CD4-positive, alpha-beta T cell treated with Interleukin-12 subunit alpha and Interleukin-12 subunit beta, for 1 hour (primary cell): Measurements from ENCODE around the gene ZNF189.
A peak's percentile ranks its signal among the peaks of the same experiment; 100 is the strongest.

Experiments used
- DNase-seq: peaks from one replicate; pipeline ENCODE4 v3.0.0-alpha.2; 2020

The ZNF189 gene

DNA sequence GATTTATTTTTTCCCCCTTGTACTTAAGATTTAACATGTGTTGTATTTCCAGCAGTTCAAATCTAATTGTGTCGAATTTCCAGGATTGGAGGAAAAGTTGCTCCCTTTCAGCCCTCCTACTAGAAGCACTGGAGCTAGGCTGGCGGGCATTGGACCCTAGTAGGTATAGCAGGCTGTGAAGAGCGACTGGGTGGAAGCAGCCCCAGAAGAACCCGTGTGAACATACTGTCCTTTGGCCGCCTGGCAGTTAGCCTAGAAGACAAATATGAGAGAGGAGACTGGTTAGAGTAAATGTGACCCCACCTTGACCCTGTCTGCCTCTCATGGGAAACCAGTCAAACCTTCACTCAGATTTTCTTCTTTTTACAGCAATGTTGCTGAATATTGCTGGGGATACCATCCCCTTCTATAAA, 23.0 kb downstream of the ZNF189 start:
- no peak for DNase-seq

DNA sequence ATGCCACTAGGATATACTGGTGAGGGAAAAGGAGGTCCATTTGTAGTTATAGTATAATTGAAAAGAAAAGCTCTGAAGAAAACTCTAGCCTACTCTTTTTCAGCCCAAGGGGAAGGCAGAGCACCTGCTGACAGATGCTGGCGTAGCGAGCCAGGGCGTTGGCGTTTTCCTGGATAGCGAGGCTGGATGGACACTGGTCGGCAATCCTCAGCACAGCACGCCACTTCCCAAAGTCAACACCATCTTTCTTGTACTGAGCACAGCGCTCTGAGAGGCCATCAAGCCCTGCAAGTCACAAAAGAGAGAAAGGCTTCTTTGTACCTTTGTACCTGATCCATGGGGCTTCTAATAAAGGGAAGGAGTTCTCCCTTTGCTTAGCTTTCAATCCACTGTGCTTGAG, 28.7 kb downstream of the ZNF189 start:
- no peak for DNase-seq

DNA sequence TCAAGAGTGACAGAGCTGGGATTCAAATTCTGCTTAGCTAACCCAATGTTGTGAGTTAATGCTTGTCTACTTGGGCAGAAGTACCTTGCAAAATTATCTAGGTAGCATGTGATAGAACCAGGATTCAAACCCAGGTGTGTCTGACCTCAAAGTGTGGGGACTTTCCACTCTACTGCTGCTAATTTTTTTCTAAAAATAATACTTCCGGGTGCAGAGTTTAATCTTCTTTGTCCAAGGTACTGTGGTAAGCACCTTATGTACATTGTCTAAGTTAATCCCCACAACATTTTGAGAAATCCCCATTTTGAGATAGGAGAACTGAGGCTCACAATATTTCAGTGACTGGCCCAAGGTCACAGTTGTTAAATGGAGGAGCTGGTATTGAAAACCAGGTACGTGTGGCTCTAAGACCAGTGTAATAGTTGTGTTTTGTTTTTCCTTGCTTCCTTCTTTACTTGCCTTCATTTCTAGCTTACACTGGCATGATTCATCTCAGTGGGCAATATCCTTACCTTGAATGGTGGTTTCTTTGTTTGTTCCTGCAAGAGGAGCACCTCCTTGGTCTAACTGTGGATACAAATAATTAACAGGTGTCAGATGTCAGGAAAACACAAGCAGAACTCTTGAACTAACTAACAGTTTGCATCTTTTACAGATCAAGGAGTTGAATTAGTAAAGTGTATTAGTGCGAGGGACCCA, 29.5 kb downstream of the ZNF189 start:
- no peak for DNase-seq

DNA sequence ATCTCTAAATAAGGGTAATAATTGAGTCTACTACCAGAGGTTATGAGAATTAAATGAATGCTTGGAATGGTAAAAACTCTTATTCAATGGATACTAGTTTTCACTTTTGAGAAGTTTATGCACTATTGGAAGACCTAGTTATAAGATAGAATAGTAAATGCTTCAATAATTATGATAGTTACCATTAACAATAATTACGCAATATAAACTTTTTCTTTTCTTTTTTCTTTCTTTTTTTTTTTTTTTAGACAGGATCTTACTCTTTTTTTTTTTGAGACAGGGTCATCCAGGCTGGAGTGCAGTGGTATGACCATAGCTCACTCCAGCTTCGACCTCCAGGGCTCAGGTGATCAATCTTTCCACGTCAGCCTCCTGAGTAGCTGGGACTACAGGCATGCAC, 30.3 kb downstream of the ZNF189 start:
- DNase-seq, result no peak

DNA sequence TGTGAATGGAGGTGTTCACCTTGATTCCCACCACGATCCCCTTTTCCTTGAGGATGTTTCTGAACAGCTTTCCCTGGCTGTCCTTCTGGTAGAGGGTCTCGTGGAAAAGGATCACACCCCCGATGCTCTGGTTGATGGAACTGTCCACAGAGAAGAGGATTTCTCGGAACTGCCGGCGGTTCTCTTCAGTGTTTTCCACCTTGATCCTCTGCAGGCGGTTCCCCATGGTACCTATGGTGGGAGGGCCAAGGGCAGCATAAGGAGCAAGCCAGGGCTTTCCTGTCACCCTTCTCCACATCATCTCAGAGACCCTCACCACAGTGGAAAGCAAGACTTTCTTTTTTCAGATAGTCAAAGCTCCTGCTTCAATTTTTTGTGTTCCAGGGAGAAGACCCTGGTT, 31.1 kb downstream of the ZNF189 start:
- DNase-seq, result no peak

DNA sequence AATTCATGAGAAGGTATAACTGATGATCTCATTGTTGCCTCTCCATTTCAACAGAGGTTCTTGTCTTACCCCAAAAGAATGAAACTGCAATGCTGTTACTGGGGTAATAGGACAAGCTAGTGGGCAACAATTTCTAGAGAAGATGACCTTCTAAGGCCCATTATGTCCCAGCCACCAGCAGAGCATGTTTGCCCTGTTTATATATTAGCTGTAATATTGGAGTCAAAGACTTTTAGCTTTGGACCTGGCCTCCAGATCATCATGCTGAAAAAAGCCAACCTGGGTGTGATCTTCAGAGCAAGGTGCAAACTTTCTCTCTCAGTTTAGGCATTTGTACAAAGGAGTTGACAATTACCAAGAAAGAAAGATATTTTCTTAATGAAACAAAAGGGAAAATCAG, 33.5 kb downstream of the ZNF189 start:
- no peak for DNase-seq

DNA sequence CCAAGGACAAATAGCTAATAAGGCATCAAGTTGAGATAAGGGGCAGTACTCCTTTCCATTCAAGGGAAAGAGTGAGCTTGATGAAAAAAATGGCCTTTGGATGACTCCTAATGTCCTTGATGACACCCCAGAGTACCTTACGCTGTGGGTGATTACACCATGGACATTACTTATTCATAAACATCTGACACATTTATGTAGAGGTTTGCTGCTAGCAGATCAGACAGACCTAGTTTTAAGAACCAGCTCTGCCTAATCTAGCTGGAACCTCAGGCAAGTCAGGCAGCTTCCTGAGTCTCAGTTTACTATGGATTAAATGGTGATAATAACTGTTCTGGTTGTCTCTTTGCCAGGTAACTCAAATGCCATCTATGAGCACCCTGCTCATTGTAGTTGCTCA, 34.1 kb downstream of the ZNF189 start:
- DNase-seq, result no peak

DNA sequence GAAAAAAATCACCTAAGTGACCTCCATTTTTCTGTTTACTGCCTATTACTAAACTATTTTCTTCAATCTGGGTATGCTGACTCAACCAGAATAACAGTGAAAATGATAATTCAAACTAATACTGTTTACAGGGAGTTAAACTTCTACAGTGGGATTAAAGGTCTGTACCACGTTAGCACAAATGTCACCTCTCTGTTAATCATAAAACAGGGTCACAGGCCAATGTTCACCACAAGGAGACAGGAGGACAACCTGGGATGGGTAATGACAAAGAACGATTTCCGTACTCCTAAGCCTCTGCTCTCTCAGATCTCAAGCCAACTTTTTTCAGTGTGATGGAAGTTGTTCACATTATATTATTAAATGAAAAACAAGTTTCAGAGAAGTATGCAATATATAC, 34.6 kb downstream of the ZNF189 start:
- DNase-seq, result no peak

DNA sequence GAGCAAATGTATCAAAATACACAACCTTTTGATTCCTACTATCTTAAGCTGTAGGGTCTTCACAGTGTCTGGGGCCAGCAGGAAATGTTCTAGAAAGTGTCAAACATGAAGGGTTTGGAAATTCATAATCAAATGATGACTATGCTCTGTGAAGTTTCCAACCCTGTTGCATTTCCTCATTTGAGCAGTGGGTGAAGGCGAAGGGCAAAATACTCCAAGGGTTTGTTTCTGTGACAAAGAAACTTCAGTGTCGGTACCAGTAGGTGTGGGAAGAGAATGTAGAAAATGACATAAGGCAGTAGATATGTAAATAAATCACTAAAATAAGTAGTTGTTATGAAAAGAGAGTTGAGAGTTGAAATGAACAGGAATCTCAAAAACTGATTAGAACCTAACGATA, 36.3 kb downstream of the ZNF189 start:
- no peak for DNase-seq

DNA sequence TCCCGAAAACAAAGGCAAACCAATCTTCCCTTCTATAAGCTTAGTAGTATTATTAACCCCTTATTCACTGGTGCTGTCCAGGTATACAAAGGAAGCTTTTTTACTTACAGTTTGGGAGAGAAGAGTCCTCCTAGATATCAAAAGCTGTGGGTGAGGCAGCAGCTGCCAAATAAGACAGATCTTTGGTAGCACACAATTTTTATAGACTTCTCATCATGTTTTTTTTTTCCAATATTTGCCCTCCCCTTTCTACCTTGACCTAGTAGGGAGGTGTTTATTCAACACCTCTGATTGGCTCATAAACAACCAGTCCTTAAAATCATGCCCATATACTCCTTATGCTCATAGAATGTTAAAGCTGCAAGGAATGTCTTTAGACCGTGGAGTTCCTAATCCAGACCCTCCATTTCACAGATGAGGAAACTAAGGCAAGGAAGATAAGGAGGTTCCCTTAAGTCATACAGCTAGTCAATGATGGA, 37.0 kb downstream of the ZNF189 start, which contains the start of gene ALDOB:
TSS of gene ALDOB (minus strand) at position 174 of the 479 bp plus-strand sequence. CDS start 4,887 bp downstream, outside the sequence.
- no peak for DNase-seq

DNA sequence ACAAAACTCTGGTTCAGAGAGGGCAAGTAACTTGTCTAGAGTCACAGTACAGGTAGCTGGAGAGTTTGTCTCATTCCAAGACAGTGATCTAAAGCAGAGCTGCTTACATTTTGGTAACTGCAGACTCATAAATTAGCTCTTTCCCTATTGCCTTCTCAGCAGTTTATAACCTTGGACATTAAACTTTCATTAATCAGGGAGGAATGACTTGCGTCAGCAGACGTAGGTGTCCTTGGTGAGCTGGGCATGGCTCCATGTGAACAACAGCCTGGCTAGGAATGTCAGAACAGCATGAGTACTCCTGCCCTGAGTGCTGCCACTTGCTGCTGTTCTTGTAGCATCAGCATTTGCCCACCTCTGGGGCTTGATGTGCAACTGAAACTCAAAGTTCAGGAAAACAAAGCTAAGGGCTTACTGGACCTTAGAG, 39.2 kb downstream of the ZNF189 start:
- DNase-seq, result no peak

DNA sequence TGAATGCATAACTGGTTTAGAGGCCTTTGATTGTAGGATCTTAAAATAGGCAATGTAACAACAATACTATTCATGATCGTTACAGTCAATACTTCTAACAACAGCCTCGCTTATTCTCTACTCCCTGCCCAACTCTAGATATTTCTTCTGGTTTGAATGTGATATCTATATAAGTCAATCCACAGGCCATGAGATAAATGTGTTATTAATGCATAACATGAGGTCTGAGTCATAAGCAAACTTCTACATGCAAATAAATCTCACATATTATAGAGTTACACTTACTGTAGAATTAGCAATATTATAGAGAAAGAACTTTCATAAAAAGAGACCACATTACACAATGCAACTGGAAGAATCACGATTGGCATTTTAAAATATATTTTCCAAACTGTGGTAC, 39.9 kb downstream of the ZNF189 start:
- no peak for DNase-seq

DNA sequence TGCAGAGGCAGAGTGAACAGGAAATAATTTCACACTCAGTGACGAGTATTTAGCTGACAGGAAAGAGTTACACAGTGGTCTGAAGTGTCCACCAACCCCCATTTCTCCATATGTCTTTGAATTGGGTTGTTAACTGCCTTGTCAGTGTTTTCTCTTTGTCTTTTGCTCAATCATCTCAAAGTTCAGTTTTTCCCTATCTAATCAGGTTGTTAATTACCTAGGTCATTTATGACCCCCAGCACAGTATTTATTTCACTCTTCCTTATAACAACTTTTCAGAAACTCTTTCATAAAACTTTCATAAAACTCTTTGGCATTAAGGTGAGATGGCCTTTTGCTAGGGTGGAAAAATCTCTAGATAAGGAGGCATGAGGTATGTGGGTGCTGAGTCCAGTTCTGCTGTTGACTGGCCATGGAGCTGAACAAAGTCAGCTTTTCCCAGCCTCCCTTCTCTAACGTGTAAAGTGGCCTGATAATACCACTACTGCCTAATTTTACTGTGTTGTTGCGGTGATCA, 42.1 kb downstream of the ZNF189 start:
- no peak for DNase-seq

DNA sequence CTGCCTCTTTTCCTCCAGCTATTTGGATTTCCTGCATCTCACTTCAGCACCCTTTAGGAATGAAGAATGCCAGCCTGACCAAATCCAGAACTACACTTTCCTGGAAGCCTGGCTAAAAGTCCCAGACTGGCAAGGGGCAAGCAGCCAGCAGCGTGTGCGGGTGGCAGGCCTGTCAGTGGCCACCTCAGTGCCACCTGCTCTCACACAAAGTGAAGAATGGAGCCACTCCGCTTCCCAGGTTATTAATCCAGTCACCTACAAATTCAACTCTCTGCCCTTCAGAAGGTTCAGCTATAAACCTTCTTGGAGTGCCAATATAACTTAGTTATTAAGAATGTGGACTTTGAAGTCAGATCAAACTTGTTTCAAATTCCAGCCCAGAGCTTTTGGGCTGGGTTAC, 43.7 kb downstream of the ZNF189 start:
- no peak for DNase-seq

DNA sequence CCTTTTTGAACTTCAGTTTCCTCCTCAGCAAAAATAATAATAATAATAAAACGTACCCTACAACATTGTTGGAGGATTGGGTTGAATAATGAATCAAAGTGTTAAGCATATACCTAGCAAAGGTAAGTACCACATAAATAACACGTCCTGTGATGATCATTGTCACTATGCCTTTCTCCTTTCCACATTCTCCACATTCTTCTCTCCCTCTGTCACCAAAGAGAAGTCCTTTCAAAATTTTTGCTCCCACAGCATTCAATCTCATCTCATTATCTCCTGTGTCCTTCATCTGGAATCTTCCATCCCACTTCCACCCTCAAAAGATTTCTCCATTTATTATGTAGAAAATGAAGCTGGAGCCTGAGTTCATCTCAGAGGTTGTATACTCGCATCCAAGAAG, 44.1 kb downstream of the ZNF189 start:
- DNase-seq, result no peak

DNA sequence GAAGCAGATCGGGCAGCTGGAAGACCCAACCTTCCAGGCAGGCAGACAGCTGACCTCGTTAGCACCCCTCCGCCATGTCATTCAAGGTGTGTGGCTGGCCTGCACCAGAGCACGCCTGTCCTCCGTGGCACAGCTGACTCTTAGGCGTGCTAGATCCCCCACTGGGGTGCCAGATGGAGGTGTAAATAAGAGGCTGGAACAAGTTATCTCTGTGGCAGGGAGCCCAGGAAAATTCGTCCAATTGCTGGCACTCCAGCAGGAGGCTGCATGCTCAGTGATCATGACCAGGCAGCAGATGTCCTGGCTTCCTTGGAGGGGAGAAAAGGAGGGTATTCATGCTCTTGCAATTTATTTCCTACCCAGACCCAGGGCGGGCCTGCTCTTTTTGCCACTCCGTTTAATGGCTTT, 44.7 kb downstream of the ZNF189 start:
- no peak for DNase-seq

DNA sequence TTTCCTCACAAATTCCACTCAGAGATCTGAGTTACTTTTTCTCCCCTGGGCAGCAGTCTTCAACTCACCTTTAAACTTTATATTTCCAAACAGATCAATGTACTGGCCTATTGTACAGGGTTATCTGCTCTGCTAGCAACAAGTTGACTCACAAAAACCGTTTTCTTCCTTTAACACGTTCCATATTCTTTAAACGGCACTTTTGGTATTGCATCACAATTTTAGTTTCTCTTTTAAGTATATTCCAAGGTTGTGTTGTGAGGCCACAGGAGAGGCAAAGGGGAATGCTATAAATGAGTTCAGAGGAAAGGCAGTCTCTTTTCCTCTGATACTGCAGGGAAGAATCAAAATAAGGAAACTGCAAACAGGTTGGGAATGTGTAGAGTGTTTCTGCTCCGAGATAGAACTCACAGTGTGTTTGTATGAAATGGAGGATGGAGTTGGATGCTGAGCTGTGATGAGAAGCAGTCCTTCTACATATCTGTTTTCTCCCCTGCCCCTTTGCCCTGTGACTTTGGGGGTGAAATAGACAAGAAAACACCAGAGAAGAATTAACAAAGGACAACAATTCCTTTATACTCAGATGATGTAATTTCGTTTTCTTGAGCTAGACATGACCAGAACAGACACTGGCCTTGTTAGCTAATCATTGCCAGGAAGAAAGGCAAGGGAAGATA, 46.8 kb downstream of the ZNF189 start:
- no peak for DNase-seq

DNA sequence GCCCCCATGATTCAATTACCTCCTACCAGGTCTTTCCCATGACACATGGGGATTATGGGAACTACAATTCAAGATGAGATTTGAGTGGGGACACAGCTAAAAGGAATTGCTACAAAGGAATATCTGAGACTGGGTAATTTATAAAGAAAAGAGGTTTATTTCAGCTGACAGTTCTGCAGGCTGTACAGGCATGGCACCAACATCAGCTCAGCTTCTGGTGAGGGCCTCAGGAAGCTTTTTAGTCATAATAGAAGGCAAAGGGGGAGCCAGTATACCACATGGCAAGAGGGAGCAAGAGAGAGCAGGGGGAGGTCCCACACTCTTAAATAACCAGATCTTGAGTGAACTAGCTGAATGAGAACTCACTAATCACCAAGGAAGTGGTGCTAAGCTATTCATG, 48.1 kb downstream of the ZNF189 start:
- DNase-seq, result no peak

DNA sequence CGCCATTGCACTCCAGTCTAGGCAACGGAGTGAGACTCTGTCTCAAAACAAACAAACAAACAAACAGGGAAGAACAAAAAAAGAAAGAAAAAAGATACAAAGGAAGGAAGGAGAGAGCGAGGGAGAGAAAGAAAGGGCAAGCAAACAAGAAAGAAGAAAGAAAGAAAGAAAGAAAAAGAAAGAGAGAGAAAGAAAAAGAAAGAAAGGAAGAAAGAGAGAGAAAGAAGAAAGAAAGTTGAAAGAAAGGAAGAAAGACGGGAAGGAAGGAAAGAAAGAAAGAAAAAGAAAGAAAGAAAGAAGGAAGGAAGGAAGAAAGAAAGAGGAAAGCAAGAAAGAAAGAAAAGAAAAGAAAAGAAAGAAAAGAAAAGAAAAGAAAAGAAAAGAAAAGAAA, 50.0 kb downstream of the ZNF189 start:
- no peak for DNase-seq

DNA sequence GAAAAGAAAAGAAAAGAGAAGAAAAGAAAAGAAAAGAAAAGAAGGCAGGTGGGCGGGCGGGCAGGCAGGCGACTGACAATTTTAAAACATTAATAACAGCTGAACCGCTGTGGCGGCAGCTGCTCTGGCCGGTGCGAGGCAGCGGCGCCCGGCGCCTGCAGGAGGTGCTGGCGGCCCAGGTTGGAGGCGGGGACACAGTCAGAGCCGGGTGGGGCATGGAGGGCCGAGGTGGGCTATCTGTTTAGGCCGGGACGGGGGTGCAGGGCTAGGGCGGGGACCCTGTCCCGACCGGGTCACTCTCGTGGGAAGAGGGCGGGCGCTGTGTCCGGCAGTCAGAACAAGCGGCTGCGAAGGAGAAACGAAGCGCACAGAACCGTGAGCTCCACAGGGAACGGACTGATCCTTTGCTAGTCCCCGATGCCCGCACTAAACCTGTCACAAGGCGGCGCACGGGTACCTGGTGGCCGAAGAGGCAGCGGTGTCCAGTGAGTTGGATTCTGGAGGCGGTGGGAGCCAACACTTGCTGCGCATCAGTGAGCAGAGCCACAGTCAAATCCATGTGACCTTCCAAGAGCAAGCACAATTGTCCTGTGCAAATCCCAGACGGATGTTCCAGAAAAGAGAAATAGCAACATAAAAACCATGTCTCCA, 50.5 kb downstream of the ZNF189 start:
- DNase-seq, result peak; percentile 39

DNA sequence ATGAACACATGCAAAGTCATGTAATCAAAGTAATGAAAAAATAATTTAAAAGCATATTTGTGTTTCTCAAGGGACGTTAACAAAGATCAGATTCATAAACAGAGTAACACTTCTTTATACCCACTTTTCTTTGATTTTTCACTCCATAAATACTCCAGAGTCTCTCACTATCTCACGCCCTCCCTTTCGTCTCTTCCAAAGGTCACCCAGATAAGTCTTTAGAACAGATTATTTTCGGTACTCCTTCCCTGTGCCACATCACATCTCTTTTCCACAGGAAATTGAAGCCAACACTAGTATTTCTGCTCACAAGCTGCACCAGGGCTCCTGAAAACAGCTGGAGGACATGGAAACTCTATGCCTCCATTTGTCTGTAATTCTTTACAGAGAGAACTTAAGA, 52.3 kb downstream of the ZNF189 start:
- no peak for DNase-seq

DNA sequence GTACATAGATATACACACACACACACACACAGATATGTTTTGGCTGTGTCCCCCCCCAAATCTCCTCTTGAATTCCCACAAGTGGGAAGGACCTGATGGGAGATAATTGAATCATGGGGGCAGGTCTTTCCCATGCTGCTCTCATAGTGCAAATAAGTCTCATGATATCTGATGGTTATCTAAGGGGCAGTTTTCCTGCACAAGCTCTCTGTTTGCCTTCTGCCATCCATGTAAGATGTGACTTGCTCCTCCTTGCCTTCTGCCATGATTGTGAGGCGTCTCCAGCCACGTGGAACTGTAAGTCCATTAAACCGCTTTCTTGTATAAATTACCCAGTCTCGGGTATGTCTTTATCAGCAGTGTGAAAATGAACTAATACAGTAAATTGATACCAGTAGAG, 52.8 kb downstream of the ZNF189 start:
- no peak for DNase-seq

DNA sequence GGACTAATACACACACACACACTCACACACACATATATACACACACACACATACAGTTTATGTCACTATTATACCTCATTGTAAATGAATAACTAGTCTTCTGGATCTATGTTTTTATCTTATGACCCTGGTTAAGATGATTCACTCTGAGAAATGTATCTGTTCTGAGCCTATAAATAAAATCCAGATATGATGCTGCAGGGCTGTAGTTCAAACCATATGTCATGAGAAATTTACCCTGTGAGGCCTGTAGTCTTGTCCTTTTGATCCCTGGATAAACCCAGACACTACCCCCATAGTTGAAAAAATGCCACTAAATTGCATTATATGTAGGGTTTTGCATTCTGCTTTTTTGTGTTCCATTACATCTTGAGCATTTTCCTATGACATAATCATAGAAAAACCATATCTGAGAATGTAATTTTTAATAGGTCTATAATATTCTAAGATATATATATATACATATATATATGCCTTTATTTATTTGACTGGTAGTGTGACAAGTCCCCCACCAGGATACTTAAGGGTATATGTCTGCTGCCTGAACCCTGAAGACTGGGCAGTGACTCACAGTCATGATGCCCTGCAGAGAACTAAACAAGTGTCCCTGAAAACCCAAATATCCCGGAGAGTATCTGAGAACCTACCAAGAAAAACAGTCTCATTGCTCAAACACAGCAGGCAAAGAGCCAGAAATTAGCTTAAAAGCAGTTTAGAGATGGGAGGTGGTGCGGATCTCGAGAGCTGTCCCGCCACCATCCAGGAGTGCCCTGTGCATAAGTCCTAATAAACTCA, 55.3 kb downstream of the ZNF189 start:
- no peak for DNase-seq
